MM.1S (cell line): ENCODE data around the gene AKAP6.

Source experiments
- EZH2 ChIP-seq: fragments of 300-600 bp; sonication (generic); optimal IDR thresholded peaks from 2 replicates; pipeline ENCODE3; 2017; ENCODE audit warnings: low read depth, mild to moderate bottlenecking, antibody characterized with exemption, low read length, mixed read lengths
- EZH2phosphoT487 ChIP-seq: fragments of 300-600 bp; sonication (generic); IDR thresholded peaks from 2 replicates; pipeline ENCODE4 v1.6.1; 2018; ENCODE audit warnings: antibody characterized with exemption, low read length
- TF ChIP-seq, protein P1 (sequence below): fragments of 300-600 bp; sonication (generic); IDR thresholded peaks from 2 replicates; pipeline ENCODE4 v1.5.1; 2016; ENCODE audit warnings: antibody characterized with exemption, low read length, mixed read lengths

DNA sequence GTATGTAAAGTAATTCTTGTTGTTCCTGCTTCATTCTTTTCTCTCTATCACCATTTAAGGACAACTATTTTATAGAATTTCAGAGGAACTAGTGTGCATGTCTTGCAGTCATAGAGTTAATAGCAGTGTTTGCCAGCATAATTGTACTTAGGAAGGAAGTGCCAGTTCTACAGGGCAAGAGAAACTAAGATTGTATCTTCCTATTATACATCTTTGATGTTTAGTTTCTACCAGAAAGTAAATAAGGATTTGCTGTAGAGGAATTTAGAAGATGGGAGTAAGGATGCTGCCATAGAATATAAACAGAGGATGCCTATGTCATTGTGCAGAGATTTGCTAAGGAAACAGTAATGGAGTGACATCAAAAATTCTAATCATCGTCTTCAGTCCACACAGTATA lies 338.7 kb downstream of the AKAP6 start:
- TF ChIP-seq, protein P1, sequence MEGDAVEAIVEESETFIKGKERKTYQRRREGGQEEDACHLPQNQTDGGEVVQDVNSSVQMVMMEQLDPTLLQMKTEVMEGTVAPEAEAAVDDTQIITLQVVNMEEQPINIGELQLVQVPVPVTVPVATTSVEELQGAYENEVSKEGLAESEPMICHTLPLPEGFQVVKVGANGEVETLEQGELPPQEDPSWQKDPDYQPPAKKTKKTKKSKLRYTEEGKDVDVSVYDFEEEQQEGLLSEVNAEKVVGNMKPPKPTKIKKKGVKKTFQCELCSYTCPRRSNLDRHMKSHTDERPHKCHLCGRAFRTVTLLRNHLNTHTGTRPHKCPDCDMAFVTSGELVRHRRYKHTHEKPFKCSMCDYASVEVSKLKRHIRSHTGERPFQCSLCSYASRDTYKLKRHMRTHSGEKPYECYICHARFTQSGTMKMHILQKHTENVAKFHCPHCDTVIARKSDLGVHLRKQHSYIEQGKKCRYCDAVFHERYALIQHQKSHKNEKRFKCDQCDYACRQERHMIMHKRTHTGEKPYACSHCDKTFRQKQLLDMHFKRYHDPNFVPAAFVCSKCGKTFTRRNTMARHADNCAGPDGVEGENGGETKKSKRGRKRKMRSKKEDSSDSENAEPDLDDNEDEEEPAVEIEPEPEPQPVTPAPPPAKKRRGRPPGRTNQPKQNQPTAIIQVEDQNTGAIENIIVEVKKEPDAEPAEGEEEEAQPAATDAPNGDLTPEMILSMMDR: no peak
- TF ChIP-seq EZH2 (no peak), EZH2phosphoT487 (no peak)
